DND-41 (cell line): Measurements from ENCODE around the gene BPIFB4.

Source experiments
- CTCF ChIP-seq: IDR thresholded peaks from 2 replicates; pipeline ENCODE4 v1.5.1; 2012; ENCODE audit warnings: borderline replicate concordance, low read length, moderate library complexity, mild to moderate bottlenecking; ENCODE audit not compliant: poor library complexity, severe bottlenecking; ENCODE audit errors: extremely low read depth
- EZH2 ChIP-seq: IDR thresholded peaks from 3 replicates; pipeline ENCODE4 v1.6.1; 2012; ENCODE audit warnings: borderline replicate concordance, low read depth, mild to moderate bottlenecking, moderate library complexity, low read length, inconsistent platforms; ENCODE audit not compliant: severe bottlenecking

DNA sequence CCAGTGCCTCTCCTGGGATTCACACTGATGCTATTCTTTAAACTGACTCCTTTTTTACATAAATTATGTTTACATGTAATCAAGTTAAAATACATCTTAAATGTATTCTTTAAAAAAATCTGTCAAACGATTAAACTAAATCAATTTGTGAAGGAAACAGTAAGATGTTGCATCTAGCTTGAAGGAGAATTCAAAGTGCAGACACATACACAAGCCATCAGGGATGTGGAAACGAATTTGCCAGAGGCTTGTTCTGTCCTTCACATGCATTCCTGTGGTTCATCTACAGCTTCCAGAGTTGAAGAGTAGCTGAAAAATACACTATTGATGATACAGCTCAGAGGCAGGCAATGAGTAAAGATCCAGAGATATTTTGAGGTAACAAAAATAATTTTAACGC, 33.0 kb upstream of the BPIFB4 start:
- TF ChIP-seq CTCF (no peak), EZH2 (no peak)
